Fibroblast of the conjunctiva (primary cell): ENCODE results near the gene SORCS2.

Source experiments
- DNase-seq: peaks from one replicate; pipeline ENCODE4 v3.0.0-alpha.2; 2010; ENCODE audit warnings: low read depth

Gene SORCS2

GRCh38 chr4:7222521-7222920 lies 30.2 kb downstream of the SORCS2 start:
- no peak for DNase-seq

GRCh38 chr4:7223541-7223940 lies 31.2 kb downstream of the SORCS2 start:
- no peak for DNase-seq

- DNase-seq = no peak
Measured at GRCh38 chr4:7224001-7224400, 31.7 kb downstream of the SORCS2 start.

GRCh38 chr4:7224878-7225533 lies 32.7 kb downstream of the SORCS2 start:
- DNase-seq = no peak

- no peak for DNase-seq
Measured at GRCh38 chr4:7226439-7226838, 34.1 kb downstream of the SORCS2 start.

GRCh38 chr4:7227008-7227407 lies 34.7 kb downstream of the SORCS2 start:
- DNase-seq = no peak

- DNase-seq = no peak
Measured at GRCh38 chr4:7228734-7229133, 36.4 kb downstream of the SORCS2 start.

GRCh38 chr4:7232061-7232650 lies 39.8 kb downstream of the SORCS2 start:
- no peak for DNase-seq

GRCh38 chr4:7233006-7233580 lies 40.8 kb downstream of the SORCS2 start:
- no peak for DNase-seq

- DNase-seq = no peak
Measured at GRCh38 chr4:7233601-7234000, 41.3 kb downstream of the SORCS2 start.

- no peak for DNase-seq
Measured at GRCh38 chr4:7234355-7235029, 42.2 kb downstream of the SORCS2 start.

GRCh38 chr4:7235030-7235380 lies 42.7 kb downstream of the SORCS2 start:
- no peak for DNase-seq

- DNase-seq = no peak
Measured at GRCh38 chr4:7236847-7237246, 44.5 kb downstream of the SORCS2 start.

- no peak for DNase-seq
Measured at GRCh38 chr4:7237873-7238272, 45.5 kb downstream of the SORCS2 start.

GRCh38 chr4:7238300-7238960 lies 46.1 kb downstream of the SORCS2 start:
- DNase-seq = no peak

GRCh38 chr4:7239101-7239820 lies 46.9 kb downstream of the SORCS2 start:
- DNase-seq = no peak

- no peak for DNase-seq
Measured at GRCh38 chr4:7239844-7240243, 47.5 kb downstream of the SORCS2 start.

- no peak for DNase-seq
Measured at GRCh38 chr4:7240306-7240705, 48.0 kb downstream of the SORCS2 start.

- no peak for DNase-seq
Measured at GRCh38 chr4:7241597-7242125, 49.3 kb downstream of the SORCS2 start.

GRCh38 chr4:7242766-7243165 lies 50.4 kb downstream of the SORCS2 start:
- DNase-seq = no peak

- no peak for DNase-seq
Measured at GRCh38 chr4:7243609-7244330, 51.4 kb downstream of the SORCS2 start.
